Measurements from ENCODE around the gene CIRBP. TPM values are rescaled to one million over a fixed set of nuclear protein-coding genes. Genes with fewer than 3 reads are reported as not detected.

CIRBP gene
- total and polyA plus RNA-seq, 9 of the 15 experiments (the other 6 are each of a cell fraction or from before 2014, with no cell fraction given), result 20.5 to 327 (median 176) TPM

DNA sequence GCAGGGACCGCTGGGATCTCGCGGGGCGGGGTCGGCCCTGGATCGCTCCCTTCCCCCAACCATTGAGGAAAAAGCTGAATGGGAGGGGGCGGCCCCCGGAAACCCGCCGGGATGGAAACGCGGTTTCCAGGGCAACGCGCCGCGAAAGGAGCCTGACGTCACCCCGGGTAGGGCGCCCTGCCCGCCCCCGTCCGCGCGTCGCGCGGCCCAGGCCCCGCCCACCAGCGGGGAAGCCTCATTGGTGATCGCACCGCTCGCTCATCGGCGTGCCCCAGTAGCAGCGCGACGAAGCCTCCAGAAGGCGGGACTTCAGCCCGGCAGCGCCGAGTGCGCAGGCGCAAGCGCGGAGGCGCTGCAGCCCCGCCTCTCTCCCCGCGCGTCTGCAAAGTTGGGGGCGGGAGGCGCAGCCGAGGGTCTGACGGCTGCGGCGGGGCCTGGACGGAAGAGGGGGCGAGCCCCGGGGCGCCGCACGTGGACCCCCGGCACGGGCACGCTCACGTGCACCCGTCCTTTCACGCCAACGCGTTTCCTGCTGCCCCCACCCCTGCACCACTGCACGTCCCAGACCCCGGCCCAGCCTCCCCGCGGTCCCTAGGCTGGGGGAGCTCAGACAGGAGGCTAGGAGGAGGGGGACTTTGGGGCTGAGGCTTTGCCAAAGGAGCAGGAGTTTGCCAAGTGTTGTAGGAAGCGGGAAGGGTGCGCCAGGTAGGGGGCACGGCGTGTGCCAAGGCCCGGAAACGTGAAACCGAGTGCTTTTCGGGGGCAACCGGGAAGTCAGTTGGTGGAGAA is 8.2 kb upstream of the CIRBP start (continued):
- TF ChIP-seq MAFF (IDR thresholded peaks at IDR 0.05; ENCODE audit: low read length) (no peak), ZNF184 (CRISPR knock-in tag; IDR thresholded peaks at IDR 0.05) (no peak), GTF2E2 (tag; IDR thresholded peaks at IDR 0.05) (no peak), SIN3A (IDR thresholded peaks at IDR 0.05; ENCODE audit: borderline replicate concordance in 2 of 2, control insufficient read depth in 1 of 2, low read depth in 2 of 2, low read length in 2 of 2) (no peak), SRSF1 (IDR thresholded peaks at IDR 0.05; ENCODE audit: low read depth, low read length) (no peak), SNAPC5 (CRISPR knock-in tag; IDR thresholded peaks at IDR 0.05) (no peak), CBX3 (IDR thresholded peaks at IDR 0.05; ENCODE audit: borderline replicate concordance in 1 of 2, low read length in 2 of 2) (no peak), MYBL2 (IDR thresholded peaks at IDR 0.05; ENCODE audit: low read depth) (no peak), MYBL2 (CRISPR knock-in tag; IDR thresholded peaks at IDR 0.05; ENCODE audit: borderline replicate concordance) (no peak), SP2 (IDR thresholded peaks at IDR 0.05; ENCODE audit: extremely low read depth, low read depth, low read length, poor library complexity, severe bottlenecking) (peak; percentile 88), NFIX (CRISPR knock-in tag; IDR thresholded peaks at IDR 0.05; ENCODE audit: low read depth) (no peak), TFAM (CRISPR knock-in tag; conservative IDR thresholded peaks at IDR 0.05) (no peak), MIER1 (IDR thresholded peaks at IDR 0.05; ENCODE audit: low read depth) (no peak), NKRF (IDR thresholded peaks at IDR 0.05; ENCODE audit: borderline replicate concordance) (peak; percentile 59; the same call in 1 of the 2 replicates), CAMTA2 (CRISPR knock-in tag; conservative IDR thresholded peaks at IDR 0.05) (no peak), HDAC6 (IDR thresholded peaks at IDR 0.05; ENCODE audit: low read depth, low read length) (no peak), MTA3 (IDR thresholded peaks at IDR 0.05; ENCODE audit: borderline replicate concordance) (peak; percentile 19; the same call in 1 of the 2 replicates)
- TF ChIP-seq, protein P1, sequence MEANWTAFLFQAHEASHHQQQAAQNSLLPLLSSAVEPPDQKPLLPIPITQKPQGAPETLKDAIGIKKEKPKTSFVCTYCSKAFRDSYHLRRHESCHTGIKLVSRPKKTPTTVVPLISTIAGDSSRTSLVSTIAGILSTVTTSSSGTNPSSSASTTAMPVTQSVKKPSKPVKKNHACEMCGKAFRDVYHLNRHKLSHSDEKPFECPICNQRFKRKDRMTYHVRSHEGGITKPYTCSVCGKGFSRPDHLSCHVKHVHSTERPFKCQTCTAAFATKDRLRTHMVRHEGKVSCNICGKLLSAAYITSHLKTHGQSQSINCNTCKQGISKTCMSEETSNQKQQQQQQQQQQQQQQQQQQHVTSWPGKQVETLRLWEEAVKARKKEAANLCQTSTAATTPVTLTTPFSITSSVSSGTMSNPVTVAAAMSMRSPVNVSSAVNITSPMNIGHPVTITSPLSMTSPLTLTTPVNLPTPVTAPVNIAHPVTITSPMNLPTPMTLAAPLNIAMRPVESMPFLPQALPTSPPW (CRISPR knock-in tag; IDR thresholded peaks at IDR 0.05), result peak; percentile 95
- TF ChIP-seq, protein P2, sequence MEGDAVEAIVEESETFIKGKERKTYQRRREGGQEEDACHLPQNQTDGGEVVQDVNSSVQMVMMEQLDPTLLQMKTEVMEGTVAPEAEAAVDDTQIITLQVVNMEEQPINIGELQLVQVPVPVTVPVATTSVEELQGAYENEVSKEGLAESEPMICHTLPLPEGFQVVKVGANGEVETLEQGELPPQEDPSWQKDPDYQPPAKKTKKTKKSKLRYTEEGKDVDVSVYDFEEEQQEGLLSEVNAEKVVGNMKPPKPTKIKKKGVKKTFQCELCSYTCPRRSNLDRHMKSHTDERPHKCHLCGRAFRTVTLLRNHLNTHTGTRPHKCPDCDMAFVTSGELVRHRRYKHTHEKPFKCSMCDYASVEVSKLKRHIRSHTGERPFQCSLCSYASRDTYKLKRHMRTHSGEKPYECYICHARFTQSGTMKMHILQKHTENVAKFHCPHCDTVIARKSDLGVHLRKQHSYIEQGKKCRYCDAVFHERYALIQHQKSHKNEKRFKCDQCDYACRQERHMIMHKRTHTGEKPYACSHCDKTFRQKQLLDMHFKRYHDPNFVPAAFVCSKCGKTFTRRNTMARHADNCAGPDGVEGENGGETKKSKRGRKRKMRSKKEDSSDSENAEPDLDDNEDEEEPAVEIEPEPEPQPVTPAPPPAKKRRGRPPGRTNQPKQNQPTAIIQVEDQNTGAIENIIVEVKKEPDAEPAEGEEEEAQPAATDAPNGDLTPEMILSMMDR (IDR thresholded peaks at IDR 0.05 in 2 of 3, conservative IDR thresholded peaks at IDR 0.05 in 1 of 3; ENCODE audit: insufficient read depth in 2 of 3, low read depth in 1 of 3, low read length in 3 of 3), result no peak

All from K562 (cell line).